GM12891 (cell line): ENCODE data around the gene TMED1.
"Not testable (repeated sequence)": the region's sequence is repeated elsewhere in the genome, so short reads cannot be mapped to it uniquely, and the experiment has no call there.

ENCODE experiments used
- POLR2A ChIP-seq: IDR thresholded peaks from 2 replicates; pipeline ENCODE4 v1.6.1; 2011; ENCODE audit warnings: low read depth, low read length, control low read depth
- POLR2AphosphoS5 ChIP-seq: IDR thresholded peaks from 2 replicates; pipeline ENCODE4 v1.6.1; 2011; ENCODE audit warnings: low read depth, low read length, control low read depth
- SPI1 ChIP-seq: IDR thresholded peaks from 2 replicates; pipeline ENCODE4 v1.6.1; 2011; ENCODE audit warnings: low read depth, low read length, control low read depth
- TAF1 ChIP-seq: IDR thresholded peaks from 2 replicates; pipeline ENCODE4 v1.6.1; 2011; ENCODE audit warnings: low read depth, low read length, control low read depth

- TF ChIP-seq POLR2A, SPI1, POLR2AphosphoS5, TAF1: not testable (repeated sequence)
Measured at GRCh38 chr19:10877608-10878007, 41.6 kb upstream of the TMED1 start.
